ENCODE results near the gene PPFIA4.

- TF ChIP-seq, protein P1, sequence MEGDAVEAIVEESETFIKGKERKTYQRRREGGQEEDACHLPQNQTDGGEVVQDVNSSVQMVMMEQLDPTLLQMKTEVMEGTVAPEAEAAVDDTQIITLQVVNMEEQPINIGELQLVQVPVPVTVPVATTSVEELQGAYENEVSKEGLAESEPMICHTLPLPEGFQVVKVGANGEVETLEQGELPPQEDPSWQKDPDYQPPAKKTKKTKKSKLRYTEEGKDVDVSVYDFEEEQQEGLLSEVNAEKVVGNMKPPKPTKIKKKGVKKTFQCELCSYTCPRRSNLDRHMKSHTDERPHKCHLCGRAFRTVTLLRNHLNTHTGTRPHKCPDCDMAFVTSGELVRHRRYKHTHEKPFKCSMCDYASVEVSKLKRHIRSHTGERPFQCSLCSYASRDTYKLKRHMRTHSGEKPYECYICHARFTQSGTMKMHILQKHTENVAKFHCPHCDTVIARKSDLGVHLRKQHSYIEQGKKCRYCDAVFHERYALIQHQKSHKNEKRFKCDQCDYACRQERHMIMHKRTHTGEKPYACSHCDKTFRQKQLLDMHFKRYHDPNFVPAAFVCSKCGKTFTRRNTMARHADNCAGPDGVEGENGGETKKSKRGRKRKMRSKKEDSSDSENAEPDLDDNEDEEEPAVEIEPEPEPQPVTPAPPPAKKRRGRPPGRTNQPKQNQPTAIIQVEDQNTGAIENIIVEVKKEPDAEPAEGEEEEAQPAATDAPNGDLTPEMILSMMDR (IDR thresholded peaks at IDR 0.05; ENCODE audit: low read length), result no peak
- no peak for TF ChIP-seq EZH2phosphoT487 (IDR thresholded peaks at IDR 0.05; ENCODE audit: low read length)
- TF ChIP-seq EZH2 (optimal IDR thresholded peaks at IDR 0.05; ENCODE audit: low read depth, low read length), result no peak
These were observed 22.3 kb downstream of the PPFIA4 start for GRCh38 chr1:203048555-203049051.

All from MM.1S (cell line).